ENCODE results near the gene TMEM119.
"Not testable (repeated sequence)": the region's sequence is repeated elsewhere in the genome, so short reads cannot be mapped to it uniquely, and the experiment has no call there.

The TMEM119 gene

GRCh38 chr12:108581311-108582227 lies 16.3 kb downstream of the TMEM119 start:
- DNase-seq, result no peak

GRCh38 chr12:108580531-108580930 lies 17.4 kb downstream of the TMEM119 start:
- no peak for DNase-seq

GRCh38 chr12:108578813-108579212 lies 19.1 kb downstream of the TMEM119 start:
- no peak for DNase-seq

GRCh38 chr12:108578264-108578663 lies 19.6 kb downstream of the TMEM119 start:
- no peak for DNase-seq

- DNase-seq, result no peak
Observed at GRCh38 chr12:108577458-108577857, 20.4 kb downstream of the TMEM119 start.

- DNase-seq, result no peak
Observed at GRCh38 chr12:108576660-108577234, 21.1 kb downstream of the TMEM119 start.

GRCh38 chr12:108575199-108575912 lies 22.5 kb downstream of the TMEM119 start:
- no peak for DNase-seq

GRCh38 chr12:108574276-108574675 lies 23.6 kb downstream of the TMEM119 start:
- DNase-seq, result not testable (repeated sequence)

GRCh38 chr12:108573317-108573716 lies 24.6 kb downstream of the TMEM119 start:
- no peak for DNase-seq

GRCh38 chr12:108572166-108572790 lies 25.6 kb downstream of the TMEM119 start:
- no peak for DNase-seq

- no peak for DNase-seq
Observed at GRCh38 chr12:108571609-108572165, 26.2 kb downstream of the TMEM119 start.

- no peak for DNase-seq
Observed at GRCh38 chr12:108570743-108571608, 26.9 kb downstream of the TMEM119 start.

- peak; percentile 23 for DNase-seq
Observed at GRCh38 chr12:108568338-108569154, 29.3 kb downstream of the TMEM119 start.

- DNase-seq, result no peak
Observed at GRCh38 chr12:108567406-108568337, 30.2 kb downstream of the TMEM119 start.

- DNase-seq, result no peak
Observed at GRCh38 chr12:108566452-108566851, 31.4 kb downstream of the TMEM119 start.

GRCh38 chr12:108565976-108566375 lies 31.9 kb downstream of the TMEM119 start:
- DNase-seq, result peak; percentile 18

- no peak for DNase-seq
Observed at GRCh38 chr12:108565146-108565545, 32.7 kb downstream of the TMEM119 start.

GRCh38 chr12:108564724-108565123 lies 33.2 kb downstream of the TMEM119 start:
- no peak for DNase-seq

- DNase-seq, result no peak
Observed at GRCh38 chr12:108563804-108564151, 34.1 kb downstream of the TMEM119 start.
